GM21528 (cell line): ENCODE results near the gene ERGIC3.

ENCODE experiments used
- ATAC-seq: cut with Tn5 transposase; IDR thresholded peaks from one replicate; pipeline ENCODE4 v1.9.1; 2021; ENCODE audit warnings: mild to moderate bottlenecking, moderate library complexity; ENCODE audit not compliant: unreplicated experiment, low FRiP score

ERGIC3 gene

DNA sequence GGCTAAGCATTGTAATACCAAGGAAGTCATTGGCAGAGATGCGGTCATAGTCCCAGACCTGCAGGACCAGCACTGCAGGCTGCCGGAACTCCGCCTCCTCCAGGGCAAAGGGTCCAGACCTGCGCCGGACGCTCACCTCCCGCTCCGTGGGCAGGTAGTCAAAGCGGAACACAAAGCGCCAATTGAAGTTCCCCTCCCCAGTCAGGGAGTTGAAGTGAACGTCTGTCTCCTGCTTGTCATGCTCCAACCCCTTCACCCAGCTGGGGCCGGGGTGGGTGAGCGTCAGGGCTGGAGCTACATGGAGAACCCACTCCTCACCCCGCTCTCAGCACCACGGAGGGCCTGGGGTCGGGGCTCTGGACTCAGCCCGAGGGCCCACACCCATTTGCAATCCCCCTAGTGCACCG, 18.2 kb downstream of the ERGIC3 start:
- no peak for ATAC-seq

DNA sequence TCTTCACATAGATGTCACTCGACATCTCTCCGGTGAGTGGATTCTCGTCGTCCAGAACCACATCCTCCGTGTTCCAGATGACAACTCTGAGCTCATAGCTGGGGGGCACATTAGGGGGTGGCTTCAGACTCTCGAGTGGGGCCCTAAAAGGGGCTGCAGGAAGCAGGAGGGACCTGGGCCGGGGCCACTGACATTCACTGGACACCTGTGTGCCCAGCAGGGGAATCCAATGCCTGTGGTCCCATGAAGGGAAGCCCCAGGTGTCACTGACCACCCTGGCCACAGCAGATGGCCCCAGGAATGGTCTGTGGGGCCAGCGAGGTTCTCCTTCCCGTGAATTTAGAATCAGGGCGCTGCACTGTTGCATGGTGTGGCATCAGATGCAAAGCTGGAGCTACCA, 18.7 kb downstream of the ERGIC3 start:
- ATAC-seq: no peak

DNA sequence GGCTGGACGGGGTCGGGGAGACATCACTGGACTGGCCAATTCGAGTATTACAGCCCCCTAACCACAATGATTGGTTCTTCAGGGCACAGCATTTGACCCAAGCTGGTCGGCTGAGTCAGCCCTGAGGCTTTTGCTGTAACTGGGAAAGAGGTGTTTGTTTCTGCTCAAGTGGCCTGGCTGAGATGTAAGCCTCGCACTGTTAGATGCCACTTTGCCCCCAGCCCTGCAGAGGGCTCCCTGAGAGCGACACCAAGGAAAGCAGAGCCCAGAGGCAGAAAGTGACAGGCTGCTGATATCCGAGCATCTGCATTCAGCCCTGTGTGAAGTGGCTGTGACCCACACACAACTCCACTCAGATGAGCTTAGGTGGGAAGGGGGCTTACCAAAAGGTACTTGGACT, 19.4 kb downstream of the ERGIC3 start:
- ATAC-seq: no peak

DNA sequence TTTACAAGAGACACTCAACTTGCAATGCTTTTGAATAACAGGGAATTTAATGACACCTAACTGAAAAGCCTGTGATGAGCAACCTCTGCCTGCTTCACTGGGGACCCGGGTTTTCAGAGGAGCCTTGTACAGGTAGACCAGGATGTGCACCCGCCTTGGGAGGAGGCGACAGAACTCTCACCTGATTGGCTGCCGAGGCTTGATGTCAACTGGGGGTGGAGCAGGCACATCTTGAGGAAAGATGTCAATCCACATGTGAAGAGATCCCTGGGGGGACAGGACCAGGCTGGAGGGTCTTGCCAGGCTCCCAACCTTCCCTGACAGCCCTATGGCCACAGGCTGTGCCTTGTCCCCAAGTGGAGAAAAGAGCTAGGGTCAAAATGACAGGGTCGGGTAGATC, 19.8 kb downstream of the ERGIC3 start:
- ATAC-seq: no peak

DNA sequence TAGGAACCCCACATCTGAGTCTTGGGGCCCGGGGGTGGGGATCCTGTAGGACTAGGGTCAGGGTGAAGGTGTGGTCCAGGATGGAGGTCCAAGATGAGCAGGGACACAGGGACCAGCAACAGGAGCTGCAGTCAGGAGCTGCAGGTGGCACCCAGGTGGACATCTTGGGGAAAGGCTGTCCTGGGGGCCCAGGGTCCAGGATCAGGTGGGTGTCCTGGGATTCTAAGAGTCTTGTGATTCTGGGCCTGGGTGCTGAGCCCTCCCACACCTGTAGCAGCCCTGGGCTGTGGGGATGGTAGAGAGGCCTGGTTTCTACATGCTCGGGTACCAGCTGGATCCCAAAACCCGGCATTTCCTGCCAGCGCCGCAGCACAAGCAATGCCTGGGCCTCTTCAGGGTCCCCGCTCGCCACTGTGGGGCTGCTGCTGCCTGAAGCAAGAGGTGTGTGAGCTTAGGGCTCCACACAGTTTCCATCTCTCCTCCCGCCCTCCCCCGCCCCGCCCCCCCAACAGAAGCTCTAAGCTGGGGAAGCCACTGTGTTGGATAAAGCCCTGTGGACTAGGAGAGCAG, 20.7 kb downstream of the ERGIC3 start:
- no peak for ATAC-seq

DNA sequence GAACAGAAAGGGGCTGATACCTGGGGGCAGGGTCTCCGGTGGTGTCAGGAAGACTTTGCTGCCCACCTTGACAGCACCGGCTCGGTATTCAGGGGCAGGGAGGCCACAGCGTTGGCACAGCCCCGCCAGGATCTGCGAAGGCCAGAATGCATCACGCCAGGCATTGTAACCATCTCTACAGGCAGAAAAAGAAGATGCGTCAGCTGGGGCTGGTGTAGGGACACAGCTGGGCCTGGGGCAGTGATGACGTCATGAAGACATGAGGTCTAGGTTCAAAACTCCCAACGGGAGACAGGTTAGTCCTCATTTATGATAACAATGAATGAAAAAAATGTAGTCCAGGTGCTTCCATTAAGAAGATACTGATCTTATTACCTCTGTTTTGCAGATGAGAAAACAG, 22.0 kb downstream of the ERGIC3 start:
- no peak for ATAC-seq

DNA sequence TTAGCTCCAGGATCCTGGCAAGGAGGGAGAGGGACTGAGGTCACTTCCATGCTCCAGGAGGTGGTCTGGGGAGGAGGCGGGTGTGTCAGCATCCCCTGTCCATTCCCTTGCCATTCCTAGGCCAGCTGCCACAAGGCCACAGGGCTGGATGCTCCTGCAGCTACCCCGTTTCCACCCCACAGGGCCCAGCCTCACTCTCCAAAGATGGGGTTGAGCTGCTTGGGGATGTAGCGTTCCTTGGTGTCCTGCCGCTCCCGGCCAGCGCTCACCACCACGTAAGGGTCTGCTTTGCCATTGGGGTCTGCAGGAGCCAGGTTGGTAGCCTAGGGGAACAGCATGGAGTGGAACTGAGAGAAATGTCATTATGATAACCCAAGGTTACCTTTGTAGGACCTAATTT, 23.0 kb downstream of the ERGIC3 start:
- no peak for ATAC-seq

DNA sequence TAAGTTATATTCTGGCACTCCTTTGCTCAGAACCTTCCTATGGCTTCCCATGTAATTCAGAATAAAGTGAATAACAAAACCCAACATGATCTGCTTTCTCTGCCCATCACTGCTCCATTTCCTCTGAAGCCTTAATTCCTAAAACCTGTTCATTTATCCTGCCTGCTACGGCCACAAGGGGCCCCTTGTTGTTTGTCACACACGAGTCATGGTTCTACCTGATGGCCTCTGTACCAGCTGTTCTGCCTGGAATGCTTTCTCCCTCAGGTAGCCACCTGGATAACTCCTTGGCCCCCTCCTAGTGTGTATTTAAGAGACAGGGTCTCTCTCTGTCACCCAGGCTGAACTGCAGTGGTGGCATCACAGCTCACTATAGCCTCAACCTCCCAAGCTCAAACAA, 26.8 kb downstream of the ERGIC3 start:
- ATAC-seq: no peak

DNA sequence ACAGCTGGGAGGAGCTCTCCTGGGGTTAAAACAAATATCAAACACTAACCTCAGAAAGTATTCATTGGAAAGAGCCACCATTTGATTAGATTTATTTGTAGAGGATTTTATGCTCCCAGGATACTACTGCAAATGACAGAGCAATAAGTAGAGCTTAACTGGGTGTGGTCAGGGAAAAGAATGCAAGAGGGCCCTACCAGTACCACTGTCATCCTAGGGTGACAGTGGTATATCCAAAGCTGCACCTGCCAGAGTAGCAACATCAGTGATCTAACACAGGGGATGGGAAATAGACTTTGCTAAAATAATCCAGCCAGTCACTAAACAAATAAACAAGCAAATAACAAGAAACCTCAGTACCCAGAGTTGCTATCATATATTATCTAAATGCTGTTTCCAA, 29.7 kb downstream of the ERGIC3 start:
- no peak for ATAC-seq

DNA sequence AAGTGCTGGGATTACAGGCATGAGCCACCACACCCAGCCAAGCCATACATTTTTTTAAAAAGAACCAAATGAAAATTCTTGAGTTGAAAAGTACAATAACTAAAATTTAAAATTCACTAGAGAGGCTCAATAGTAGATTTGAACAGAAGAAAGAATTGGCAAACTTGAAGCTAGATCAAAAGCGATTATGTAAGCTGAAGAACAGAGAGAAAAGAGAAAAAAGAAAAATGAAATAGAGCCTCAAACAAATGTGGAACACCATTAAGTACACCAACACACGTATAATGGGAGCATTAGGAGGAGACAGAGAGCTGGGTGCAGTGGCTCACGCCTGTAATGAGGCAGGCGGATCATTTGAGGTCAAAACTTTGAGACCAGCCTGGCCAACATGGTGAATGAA, 31.0 kb downstream of the ERGIC3 start:
- ATAC-seq: no peak

DNA sequence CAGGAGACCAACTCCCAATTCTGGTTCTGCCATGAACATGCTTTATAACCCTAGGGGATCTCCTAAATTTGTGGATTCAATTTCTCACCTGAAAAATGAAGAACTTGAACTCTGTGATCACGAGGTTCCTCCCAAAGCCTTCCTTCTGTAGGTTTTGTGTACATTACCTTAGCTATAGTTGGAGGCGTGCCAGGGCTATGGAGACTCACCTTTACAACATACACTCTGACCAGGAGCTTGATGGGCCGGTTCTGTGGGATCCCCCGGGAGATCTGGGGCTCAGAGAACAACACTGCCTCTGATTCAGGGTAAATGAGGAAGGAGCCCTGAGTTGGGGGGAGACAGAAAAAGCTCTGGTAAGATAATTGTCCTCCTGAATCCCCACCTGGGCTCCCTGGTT, 34.1 kb downstream of the ERGIC3 start:
- no peak for ATAC-seq

DNA sequence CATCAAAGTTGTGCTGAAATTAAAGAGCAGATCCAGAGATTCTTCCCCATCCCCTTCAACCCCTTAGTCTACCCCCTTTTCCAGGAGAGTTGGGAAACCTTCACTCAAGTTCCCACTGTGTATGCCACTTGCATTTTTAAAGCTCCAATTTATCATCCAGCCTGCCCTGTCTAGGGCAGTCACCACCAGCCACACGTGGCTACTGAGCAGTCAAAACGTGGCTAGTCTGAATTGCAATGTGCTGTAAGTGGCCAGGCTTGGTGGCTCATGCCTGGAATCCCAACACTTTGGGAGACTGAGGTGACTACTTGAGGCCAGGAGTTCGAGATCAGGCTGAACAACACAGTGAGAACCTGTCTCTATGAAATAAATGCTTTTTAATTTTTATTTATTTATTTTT, 34.9 kb downstream of the ERGIC3 start:
- ATAC-seq: no peak

DNA sequence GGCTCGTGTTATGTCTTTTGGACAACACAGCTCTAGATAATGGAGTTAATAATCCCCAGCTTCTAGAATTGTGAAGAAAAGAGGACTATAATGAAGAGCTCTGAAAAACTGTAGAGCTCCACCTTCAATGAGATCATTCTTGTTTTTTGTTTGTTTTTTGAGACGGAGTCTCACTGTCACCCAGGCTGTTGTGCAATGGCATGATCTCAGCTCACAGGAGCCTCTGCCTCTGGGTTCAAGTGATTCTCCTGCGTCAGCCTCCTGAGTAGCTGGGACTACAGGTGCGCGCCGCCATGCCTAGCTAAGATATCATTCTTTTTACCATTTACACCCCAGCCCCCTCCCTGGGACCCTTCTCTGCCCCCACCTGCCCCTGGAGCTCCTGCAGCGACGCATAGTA, 36.6 kb downstream of the ERGIC3 start:
- no peak for ATAC-seq

DNA sequence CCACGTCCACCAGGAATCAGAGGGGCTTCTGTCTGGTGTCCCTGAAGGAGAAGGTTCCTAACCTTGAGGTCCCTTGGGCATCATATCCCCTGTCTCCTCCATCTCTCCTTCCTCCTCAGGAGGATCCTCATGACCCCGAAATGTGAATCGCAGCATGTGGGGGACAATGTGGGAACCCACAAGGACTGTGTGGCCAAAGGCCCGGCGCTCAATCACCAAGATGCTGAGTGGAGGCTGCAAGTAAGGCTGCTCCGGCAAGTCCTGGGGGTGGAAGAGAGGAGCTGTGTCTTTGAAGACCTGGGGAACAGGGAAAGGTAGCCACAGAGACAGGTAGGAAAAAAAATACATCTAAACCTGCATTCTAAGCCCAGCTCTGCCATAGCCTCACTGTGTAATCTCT, 37.3 kb downstream of the ERGIC3 start:
- no peak for ATAC-seq

DNA sequence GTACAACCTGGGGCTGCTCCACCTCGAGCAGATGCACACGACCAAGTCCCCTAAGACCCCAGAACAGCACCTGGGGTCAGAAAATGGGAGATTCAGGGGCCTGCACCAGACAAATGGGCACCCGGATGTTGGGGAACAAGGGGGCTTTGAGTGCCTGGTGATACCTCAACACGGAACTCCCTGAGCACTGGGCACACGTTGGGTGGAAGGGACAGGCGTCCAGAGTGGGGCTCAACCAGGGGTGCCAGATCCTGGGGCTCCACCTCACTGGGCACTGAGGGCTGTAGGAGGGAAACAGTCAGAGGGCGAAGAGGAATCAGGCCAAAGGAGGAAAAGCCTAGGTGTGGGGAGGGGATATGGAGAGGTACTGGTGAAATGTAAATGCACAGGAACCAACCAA, 40.3 kb downstream of the ERGIC3 start:
- no peak for ATAC-seq

DNA sequence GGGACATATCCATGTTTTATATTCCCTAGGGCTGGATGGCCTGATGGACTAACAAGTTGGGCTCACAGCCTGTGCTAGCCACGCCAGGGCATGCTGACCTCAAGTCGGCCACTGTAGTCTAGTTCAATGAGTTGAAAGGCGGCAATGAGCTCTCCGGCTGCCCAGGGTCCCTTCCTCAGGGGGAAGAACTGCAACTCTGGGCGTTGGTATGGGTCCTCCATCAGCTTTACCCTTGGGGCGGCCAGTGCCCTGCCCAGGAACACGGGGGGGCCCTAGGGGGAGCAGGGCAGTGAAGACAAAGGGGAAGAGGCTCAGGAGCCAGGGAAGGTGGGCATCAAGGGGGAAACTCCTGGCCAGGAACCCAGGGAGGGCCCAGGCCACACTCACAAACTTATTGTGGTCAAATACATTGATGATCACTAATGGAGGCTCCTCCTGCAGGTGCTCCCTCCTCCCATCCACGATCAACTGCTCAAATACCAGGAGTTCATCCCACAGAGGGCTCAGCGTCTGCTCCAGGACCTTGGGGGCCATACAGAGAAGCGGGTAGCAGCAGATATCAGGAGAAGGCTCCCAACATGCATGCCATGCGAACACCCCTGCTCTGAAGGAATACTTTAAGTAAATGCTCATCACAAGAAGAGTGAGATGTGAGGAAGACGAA, 41.0 kb downstream of the ERGIC3 start:
- ATAC-seq: no peak

DNA sequence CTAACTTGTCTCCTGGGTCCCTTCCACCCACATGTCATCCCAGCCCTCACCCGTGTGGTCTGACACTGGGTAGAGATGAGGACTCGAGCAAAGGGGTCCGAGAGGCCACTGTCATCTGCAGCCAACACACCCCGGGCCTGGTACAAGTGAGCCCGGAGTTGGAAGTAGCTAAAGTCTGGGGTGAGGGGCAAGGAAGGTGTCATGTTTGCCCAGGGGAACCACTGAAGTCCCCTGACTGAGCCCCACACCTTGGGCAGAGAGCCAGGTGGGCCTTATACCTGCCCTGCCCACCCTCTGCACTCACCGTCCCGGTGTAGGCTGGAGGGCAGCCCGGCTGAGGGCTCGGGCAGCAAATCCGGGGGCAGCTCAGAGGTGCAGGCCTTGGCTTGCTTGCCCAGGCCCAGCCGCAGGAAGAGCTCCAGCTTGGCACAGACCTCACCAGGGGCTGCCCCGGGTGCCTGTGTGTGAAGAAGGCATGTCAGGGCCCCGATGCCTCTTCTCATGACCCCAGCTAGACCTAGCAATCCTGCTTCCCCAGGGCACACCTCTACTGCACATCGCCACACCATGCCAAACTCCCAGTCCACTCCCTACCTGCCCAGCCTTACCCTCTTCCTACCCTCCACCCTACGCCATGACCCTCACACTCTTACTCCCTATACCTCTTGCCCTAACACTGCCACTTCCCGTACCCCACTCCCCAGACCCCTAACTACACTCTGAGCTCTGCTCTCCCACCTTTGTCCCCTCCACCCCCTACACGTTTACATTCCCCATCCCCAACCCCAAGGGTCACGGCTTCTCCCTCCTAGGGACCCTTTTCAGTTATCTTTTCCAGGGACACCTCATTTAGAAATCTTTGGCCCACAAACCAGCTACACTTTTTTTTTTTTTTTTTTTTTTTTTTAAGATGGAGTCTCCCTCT, 42.0 kb downstream of the ERGIC3 start:
- ATAC-seq: no peak

DNA sequence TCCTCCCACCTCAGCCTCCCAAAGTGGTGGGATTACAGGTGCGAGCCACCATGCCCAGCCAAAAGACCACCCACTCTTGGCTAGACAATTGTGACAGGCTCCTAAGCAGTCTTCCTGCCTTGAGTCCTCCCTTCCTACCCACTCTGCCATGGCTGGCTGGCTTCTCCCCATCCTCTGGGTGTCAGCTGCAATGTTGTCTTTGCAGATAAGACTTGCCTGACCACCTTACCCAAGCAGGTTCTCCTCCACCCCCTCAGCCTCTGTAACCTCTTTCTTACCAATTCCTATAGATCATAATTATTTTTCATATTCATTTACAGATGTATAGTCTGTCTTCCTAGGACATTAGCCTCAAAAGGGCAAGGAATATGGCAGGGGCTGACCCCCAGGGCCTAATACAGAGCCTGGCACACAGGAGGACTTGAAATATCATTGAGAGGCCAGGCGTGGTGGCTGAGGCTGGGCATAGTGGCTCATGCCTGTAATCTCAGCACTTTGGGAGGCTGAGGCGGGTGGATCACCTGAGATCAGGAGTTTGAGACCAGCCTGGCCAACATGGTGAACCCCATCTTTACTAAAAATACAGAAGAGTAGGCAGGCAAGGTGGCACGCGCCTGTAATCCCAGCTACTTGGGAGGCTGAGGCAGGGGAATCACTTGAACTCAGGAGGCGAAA, 45.0 kb downstream of the ERGIC3 start:
- no peak for ATAC-seq

DNA sequence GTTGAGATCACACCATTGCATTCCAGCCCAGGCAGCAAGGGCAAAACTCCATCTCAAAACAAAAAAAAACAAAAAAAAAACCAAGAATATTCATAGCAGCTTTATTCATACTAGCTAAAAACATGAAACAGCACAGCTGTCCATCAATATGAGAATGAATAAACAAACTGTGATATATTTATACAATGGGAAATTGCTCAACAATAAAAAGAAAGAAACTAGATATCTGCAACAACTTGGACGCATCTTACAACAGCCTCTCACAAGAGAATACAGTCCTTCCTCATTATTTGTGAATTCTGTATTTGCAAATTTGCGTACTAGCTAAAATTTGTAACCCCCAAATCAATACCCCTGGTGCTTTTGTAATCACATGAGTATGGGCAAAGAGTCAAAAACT, 45.6 kb downstream of the ERGIC3 start:
- ATAC-seq: no peak

DNA sequence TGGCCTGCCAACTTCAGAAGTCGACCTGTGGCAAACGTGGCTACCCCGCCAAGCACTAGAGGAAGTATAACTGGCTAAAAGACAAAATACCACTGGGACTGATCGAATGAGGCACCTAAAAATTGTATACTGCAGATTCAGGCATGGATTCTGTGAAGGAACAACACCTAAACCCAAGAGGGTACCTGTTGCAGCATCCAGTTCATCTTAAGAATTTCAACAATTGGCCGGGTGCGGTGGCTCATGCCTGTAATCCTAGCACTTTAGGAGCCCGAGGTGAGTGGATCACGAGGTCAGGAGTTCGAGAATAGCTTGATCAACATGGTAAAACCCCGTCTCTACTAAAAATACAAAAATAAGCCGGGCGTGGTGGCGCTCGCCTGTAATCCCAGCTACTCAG, 46.5 kb downstream of the ERGIC3 start:
- ATAC-seq: no peak

DNA sequence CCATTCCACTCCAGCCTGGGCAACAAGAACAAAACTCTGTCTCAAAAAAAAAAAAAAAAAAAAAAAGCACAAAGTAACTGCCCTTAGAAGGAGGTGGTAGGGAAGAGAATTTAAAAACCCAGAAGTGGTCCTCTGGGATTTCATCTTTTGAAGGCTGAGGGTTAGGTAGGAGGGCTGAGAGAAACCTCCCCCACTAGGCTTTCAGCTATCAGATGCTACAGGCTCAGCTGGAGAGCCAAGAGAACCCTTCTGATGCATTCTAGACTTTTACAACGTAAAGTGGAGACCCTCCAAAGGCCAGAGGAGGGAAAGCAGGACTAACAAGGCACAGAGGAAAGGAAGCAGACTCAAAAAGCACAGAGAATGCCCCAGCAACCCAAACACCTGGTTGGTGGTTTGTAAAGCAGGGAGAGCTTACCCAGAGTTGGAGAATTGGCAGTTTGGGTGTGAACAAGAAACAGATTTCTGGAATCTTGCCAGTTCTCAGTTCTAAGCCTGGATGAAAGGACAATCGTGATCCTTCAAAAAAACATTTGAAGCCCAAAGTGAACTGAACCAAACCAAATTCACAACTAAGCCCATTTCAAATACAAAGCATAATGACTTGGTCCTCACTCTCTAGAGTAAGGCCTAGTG, 50.6 kb downstream of the ERGIC3 start:
- no peak for ATAC-seq
